Neural crest cell (in vitro differentiated cells): Measurements from ENCODE around the gene PIGQ. TPM values are rescaled to one million over a fixed set of nuclear protein-coding genes. Genes with fewer than 3 reads are reported as not detected.

ENCODE experiments used
- DNase-seq: peaks from one replicate; pipeline ENCODE4 v3.0.0; 2021; ENCODE audit warnings: low read depth, mixed read lengths, low spot score
- H3K27ac Mint-ChIP-seq: one replicate; pipeline ENCODE4 v1.8.0; 2021; ENCODE audit warnings: mild to moderate bottlenecking, mixed read lengths; ENCODE audit not compliant: unreplicated experiment
- H3K27me3 Mint-ChIP-seq: 2 replicates; pipeline ENCODE4 v1.8.0; 2021; ENCODE audit warnings: low read depth, mild to moderate bottlenecking, mixed read lengths
- H3K36me3 Mint-ChIP-seq: 2 replicates; pipeline ENCODE4 v1.8.0; 2021; ENCODE audit warnings: low read depth, mild to moderate bottlenecking, mixed read lengths
- H3K4me1 Mint-ChIP-seq: 2 replicates; pipeline ENCODE4 v1.8.0; 2021; ENCODE audit warnings: mixed read lengths
- H3K4me3 Mint-ChIP-seq: one replicate; pipeline ENCODE4 v1.8.0; 2021; ENCODE audit warnings: mild to moderate bottlenecking, mixed read lengths
- H3K9me3 Mint-ChIP-seq: 2 replicates; pipeline ENCODE4 v1.8.0; 2021; ENCODE audit warnings: mixed read lengths
- total RNA-seq: library from RNA; stranded (reverse); gene quantifications from 2 replicates; pipeline ENCODE4 v1.2.1, GENCODE V29; 2021
- TF ChIP-seq, protein P1 (sequence below): fragments of 200-600 bp; sonication (generic); conservative IDR thresholded peaks from 2 replicates; pipeline ENCODE4 v1.5.0; 2021; ENCODE audit warnings: antibody characterized with exemption, mild to moderate bottlenecking

Gene PIGQ
- total RNA-seq, 1 donor from 2014 or later = 91.7 TPM

DNA sequence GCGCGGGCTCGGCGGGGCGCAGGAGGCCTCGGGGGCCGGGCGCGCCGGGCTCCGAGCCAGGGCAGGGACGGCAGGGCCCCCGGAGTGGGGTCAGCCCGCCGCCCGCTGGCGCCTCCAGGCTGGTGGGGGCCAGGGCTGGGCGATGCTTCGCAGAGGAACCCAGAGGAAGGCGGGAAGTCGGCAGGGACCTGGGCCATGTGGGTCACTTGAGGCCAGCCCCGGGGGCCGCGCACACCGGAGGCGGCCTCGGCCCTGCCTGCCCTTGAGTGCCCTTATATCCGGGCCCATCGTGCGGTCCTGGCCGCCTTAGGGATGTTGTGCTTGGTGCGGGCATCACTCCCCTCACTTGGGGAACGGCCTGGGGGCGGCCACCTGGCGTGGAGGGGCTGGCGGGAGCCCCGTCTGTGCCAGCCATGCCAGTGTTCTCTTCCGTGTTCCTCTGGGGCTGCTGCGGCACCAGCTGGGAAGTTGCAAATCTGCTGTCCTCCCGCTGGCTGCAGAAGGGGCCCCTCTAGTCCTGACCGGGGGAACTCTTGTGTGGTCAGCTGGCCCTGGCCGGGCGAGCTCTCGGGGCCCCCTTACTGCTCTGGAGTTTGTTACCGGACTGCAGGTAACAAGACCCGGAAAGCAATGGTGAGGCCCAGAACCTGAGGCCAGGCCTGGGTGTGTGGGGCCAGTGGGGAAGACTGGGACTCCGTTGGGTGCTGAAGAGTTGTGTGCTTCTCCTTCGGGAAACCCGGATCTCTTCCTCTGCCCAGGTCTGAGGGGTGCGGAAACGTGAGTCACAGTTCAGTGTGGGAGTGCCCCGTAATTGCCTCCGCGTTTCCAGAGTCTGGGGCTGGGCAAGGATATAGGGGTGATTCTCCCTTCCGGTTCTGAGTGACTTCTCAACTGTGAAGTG is 41.4 kb upstream of the PIGQ start:
- peaks cover 3% of the 10 kb centered on the region for H3K36me3 Mint-ChIP-seq
- no peaks in the 10 kb centered on the region for H3K9me3 Mint-ChIP-seq
- peak overlapping the region; percentile 87 for H3K27ac Mint-ChIP-seq
- H3K4me1 Mint-ChIP-seq = peaks cover 26% of the 10 kb centered on the region
- peaks cover 4% of the 10 kb centered on the region for H3K27me3 Mint-ChIP-seq
- peak overlapping the region; percentile 92 for H3K4me3 Mint-ChIP-seq
- TF ChIP-seq, protein P1, sequence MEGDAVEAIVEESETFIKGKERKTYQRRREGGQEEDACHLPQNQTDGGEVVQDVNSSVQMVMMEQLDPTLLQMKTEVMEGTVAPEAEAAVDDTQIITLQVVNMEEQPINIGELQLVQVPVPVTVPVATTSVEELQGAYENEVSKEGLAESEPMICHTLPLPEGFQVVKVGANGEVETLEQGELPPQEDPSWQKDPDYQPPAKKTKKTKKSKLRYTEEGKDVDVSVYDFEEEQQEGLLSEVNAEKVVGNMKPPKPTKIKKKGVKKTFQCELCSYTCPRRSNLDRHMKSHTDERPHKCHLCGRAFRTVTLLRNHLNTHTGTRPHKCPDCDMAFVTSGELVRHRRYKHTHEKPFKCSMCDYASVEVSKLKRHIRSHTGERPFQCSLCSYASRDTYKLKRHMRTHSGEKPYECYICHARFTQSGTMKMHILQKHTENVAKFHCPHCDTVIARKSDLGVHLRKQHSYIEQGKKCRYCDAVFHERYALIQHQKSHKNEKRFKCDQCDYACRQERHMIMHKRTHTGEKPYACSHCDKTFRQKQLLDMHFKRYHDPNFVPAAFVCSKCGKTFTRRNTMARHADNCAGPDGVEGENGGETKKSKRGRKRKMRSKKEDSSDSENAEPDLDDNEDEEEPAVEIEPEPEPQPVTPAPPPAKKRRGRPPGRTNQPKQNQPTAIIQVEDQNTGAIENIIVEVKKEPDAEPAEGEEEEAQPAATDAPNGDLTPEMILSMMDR = no peak
- no peak for DNase-seq

DNA sequence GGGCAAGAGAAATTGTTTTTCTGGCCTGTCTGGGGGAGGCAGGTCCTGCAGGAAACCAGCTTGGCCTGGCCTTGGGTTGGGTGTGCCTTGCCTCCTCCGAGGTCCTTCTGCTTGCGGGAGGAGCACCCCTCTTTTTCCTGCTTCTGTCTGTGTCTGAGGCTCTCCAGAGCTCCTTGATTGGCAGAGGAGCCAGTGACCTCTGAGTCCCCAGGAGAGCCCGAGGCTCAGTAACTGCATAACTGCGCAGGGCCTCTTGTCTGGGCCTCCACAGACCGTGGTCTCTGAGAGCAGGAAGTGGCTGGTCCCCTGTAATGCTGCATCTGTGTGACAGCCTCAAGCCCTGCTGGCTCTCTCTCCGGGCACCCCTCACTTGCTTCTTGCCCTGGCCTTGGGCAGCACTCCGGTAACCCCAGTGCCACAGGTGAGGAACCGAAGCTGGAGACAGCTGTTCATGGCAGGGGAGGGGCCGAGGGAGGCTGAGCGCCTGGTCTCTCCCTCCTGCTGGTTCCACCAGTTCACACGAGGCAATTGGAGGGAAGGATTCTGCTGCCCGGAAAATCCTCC is 40.7 kb upstream of the PIGQ start:
- Mint-ChIP-seq H3K4me3 (peak overlapping the region; percentile 92), H3K27me3 (peaks cover 4% of the 10 kb centered on the region), H3K27ac (no peak overlapping the region), H3K36me3 (peaks cover 3% of the 10 kb centered on the region), H3K9me3 (no peaks in the 10 kb centered on the region), H3K4me1 (peaks cover 26% of the 10 kb centered on the region)
- no peak for DNase-seq
- TF ChIP-seq, protein P1 = no peak

DNA sequence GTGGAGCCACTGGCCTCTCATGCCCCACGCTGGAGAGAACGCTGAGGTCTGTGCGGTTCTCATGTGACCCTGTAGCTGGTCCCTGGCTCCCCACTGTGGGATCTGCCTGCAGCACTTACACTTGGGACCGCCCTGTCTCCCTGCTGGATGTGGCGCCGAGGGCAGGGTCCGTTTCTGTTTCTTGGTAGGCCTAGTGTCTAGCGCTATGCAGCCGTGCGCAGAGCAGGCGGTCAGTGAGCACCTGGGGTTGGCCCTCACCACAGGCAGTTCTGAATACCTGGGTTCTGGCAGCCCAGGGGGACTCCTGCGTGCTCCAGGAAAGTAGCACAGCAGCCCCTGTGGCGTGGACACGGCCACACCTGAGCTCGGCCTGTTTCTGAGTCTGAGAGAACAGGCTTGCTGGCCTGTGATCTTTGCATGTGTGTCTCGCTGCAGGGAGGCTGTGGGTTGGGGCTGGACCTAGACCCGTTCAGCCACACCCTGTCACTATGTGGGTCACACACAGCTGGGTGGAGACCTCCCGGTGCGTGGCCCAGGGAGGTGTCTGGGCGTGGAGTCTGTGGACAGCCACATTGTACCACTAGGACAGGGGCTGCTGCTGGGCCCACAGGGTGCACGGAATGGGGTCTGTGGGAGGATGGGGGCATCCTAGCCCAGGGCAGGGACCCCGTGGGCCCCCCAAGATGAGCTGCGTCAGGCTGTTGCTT is 39.5 kb upstream of the PIGQ start:
- peak overlapping the region; percentile 27 for H3K27ac Mint-ChIP-seq
- TF ChIP-seq, protein P1 = no peak
- peak overlapping the region; percentile 92 for H3K4me3 Mint-ChIP-seq
- H3K36me3 Mint-ChIP-seq = peaks cover 3% of the 10 kb centered on the region
- no peak for DNase-seq
- H3K27me3 Mint-ChIP-seq = peaks cover 4% of the 10 kb centered on the region
- H3K9me3 Mint-ChIP-seq = no peaks in the 10 kb centered on the region
- peaks cover 25% of the 10 kb centered on the region for H3K4me1 Mint-ChIP-seq

DNA sequence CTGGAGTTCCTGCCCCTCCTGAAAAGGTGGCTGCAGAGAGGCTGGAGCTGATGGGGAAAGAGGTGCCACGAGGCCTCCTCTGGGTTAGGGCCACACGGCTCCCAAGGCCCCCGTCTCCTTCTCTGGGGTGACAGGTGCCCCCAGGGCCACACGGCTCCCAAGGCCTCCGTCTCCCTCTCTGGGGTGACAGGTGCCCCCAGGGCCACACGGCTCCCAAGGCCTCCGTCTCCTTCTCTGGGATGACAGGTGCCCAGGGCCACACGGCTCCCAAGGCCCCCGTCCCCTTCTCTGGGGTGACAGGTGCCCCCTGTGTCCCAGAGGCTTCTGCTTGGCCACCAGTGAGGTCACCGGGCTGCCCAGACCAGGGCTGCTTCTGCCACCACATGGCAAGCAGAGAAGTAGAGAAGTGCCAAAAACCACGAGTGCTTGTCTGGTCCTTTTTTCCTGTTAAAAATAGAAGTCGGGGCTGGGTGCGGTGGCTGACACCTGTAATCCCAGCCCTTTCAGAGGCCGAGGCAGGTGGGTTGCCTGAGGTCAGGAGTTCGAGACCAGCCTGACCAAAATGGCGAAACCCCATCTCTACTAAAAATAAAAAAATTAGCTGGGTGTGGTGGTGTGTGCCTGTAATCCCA is 38.2 kb upstream of the PIGQ start:
- Mint-ChIP-seq H3K27ac (no peak overlapping the region), H3K36me3 (no peaks in the 10 kb centered on the region), H3K27me3 (peaks cover 1% of the 10 kb centered on the region), H3K4me1 (peaks cover 14% of the 10 kb centered on the region), H3K4me3 (no peak overlapping the region), H3K9me3 (no peaks in the 10 kb centered on the region)
- DNase-seq = no peak
- TF ChIP-seq, protein P1 = no peak

DNA sequence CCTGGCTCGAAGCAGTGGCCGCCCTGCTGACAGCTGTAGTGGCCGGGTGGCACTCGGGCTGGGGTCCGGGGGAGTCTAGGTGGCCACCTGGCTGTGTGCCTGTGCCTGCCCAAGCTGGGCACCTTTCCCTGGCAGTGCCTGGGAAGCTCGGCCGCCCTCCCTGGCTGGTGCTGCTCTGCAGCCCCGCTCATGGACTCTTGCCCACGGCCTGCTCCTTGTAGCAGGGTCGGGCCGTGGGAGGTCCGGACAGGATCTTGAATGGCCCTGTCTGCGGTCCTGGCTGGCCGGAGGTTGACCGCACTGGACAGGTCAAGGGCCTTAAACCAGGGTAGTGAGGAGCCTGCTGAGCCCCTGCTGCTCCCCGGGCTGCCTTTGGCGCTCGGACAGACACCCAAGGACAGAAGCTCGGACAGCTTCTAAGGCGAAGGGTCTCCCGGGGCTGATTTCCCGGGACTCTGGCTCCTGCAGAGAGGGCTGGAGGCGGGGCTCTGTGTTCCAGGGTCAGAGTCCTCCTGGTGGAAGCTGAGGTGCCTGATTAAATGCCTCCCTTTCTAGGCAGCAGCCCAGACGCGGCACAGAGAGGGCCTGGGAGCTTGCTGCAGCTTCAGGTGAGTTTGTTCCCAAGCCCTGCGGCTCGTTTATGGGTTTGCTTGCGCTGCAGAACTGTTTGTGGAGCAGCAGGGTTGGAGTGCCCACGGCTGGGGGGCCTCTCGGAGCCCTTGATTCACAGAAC is 36.2 kb upstream of the PIGQ start:
- Mint-ChIP-seq H3K9me3 (no peaks in the 10 kb centered on the region), H3K36me3 (no peaks in the 10 kb centered on the region), H3K4me1 (peaks cover 10% of the 10 kb centered on the region), H3K4me3 (no peak overlapping the region), H3K27ac (no peak overlapping the region), H3K27me3 (no peaks in the 10 kb centered on the region)
- TF ChIP-seq, protein P1 = no peak
- DNase-seq = no peak
